Measurements from ENCODE around the gene CLDN2.
"Not testable (repeated sequence)": the region's sequence is repeated elsewhere in the genome, so short reads cannot be mapped to it uniquely, and the experiment has no call there.

CLDN2 gene

DNA sequence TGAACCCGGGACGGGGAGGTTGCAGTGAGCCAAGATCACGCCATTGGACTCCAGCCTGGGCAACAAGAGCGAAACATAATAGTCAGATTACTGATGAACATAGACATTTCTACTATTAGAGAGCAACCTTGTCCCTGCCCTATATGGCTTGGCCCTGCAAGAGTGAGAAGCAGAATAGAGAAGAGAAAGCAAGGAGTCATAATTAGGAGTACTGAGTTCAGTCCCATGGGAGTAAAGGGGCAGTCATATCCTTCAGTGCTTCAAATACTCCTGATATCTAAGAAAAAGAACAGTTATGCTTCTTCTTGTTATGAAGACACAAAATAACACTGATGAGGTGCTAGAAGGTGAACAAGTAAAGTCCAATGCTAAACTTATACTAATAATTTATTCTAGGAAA, 33.8 kb downstream of the CLDN2 start:
- peaks cover 9% of the 10 kb centered on the region for H3K36me3 Mint-ChIP-seq (ENCODE audit: low read depth)
- H3K9me3 Mint-ChIP-seq = peaks cover 11% of the 10 kb centered on the region
- TF ChIP-seq CTCF (IDR thresholded peaks at IDR 0.05) = no peak
- no peak overlapping the region for H3K4me3 Mint-ChIP-seq
- H3K27me3 Mint-ChIP-seq (ENCODE audit: low read depth, poor library complexity) = peaks cover 9% of the 10 kb centered on the region
- H3K27ac Mint-ChIP-seq = no peak overlapping the region
- DNase-seq = no peak
- H3K4me1 Mint-ChIP-seq = no peaks in the 10 kb centered on the region

- Mint-ChIP-seq H3K36me3 (ENCODE audit: low read depth) (peaks cover 8% of the 10 kb centered on the region), H3K9me3 (peaks cover 8% of the 10 kb centered on the region), H3K4me1 (no peaks in the 10 kb centered on the region), H3K27ac (no peak overlapping the region), H3K4me3 (no peak overlapping the region), H3K27me3 (ENCODE audit: low read depth, poor library complexity) (peaks cover 9% of the 10 kb centered on the region)
- no peak for TF ChIP-seq CTCF (IDR thresholded peaks at IDR 0.05)
- no peak for DNase-seq
Measured at GRCh38 chrX:106955004-106955772, 35.0 kb downstream of the CLDN2 start.

- Mint-ChIP-seq H3K27ac (no peak overlapping the region), H3K4me3 (no peak overlapping the region), H3K4me1 (no peaks in the 10 kb centered on the region), H3K27me3 (ENCODE audit: low read depth, poor library complexity) (peaks cover 9% of the 10 kb centered on the region), H3K36me3 (ENCODE audit: low read depth) (peaks cover 24% of the 10 kb centered on the region), H3K9me3 (peaks cover 13% of the 10 kb centered on the region)
- DNase-seq = no peak
- TF ChIP-seq CTCF (IDR thresholded peaks at IDR 0.05) = no peak
Measured at GRCh38 chrX:106957856-106958255, 37.7 kb downstream of the CLDN2 start.

DNA sequence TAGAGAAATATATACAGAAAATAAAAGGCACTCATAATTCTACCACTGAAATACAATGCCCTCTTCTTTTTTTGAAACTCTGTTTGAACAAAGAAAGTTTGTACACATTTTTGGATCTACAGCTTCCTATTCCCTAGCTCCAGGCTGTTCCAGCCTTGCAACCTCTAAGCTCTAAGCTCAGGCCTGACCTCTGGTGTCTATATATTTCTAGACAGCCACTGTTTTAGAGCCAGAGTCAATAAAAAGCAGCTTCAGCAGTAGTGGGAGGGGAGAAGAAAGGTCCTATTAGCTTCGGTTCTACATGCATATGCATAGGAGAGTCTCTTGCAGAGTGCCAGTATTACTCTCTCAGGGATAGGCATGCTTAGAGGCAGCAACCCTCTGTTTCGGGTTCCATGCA, 39.7 kb downstream of the CLDN2 start:
- no peaks in the 10 kb centered on the region for H3K4me1 Mint-ChIP-seq
- H3K4me3 Mint-ChIP-seq = no peak overlapping the region
- peaks cover 29% of the 10 kb centered on the region for H3K9me3 Mint-ChIP-seq
- H3K27me3 Mint-ChIP-seq (ENCODE audit: low read depth, poor library complexity) = peaks cover 9% of the 10 kb centered on the region
- peak; percentile 38 for TF ChIP-seq CTCF (IDR thresholded peaks at IDR 0.05)
- no peak overlapping the region for H3K27ac Mint-ChIP-seq
- H3K36me3 Mint-ChIP-seq (ENCODE audit: low read depth) = peaks cover 40% of the 10 kb centered on the region
- DNase-seq = no peak

DNA sequence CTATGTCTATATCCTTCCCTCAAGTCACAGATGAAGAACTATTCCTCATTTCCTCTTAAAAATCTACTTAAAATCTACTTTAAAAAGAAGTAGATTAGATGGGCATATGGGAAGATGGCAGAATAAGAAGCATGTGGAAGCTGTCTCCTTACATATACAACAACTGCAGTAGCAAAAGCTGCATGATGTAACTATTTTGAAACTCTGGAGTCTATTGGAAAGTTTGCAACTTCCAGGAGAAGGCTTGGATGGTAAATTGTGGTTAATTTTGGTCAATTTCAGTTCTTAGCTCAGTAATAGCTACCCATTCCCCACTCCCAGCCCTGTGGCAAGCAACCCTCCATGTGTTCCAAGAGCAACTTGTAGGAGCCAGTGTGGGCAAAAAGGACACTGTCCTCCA, 42.9 kb downstream of the CLDN2 start:
- DNase-seq = no peak
- H3K9me3 Mint-ChIP-seq = peaks cover 61% of the 10 kb centered on the region
- peaks cover 58% of the 10 kb centered on the region for H3K36me3 Mint-ChIP-seq (ENCODE audit: low read depth)
- H3K27ac Mint-ChIP-seq = no peak overlapping the region
- no peak overlapping the region for H3K4me3 Mint-ChIP-seq
- no peaks in the 10 kb centered on the region for H3K4me1 Mint-ChIP-seq
- no peaks in the 10 kb centered on the region for H3K27me3 Mint-ChIP-seq (ENCODE audit: low read depth, poor library complexity)
- TF ChIP-seq CTCF (IDR thresholded peaks at IDR 0.05) = no peak

- peaks cover 72% of the 10 kb centered on the region for H3K9me3 Mint-ChIP-seq
- H3K36me3 Mint-ChIP-seq (ENCODE audit: low read depth) = peaks cover 69% of the 10 kb centered on the region
- no peaks in the 10 kb centered on the region for H3K4me1 Mint-ChIP-seq
- no peaks in the 10 kb centered on the region for H3K27me3 Mint-ChIP-seq (ENCODE audit: low read depth, poor library complexity)
- H3K4me3 Mint-ChIP-seq = no peak overlapping the region
- TF ChIP-seq CTCF (IDR thresholded peaks at IDR 0.05) = no peak
- DNase-seq = no peak
- no peak overlapping the region for H3K27ac Mint-ChIP-seq
Measured at GRCh38 chrX:106964290-106964689, 44.1 kb downstream of the CLDN2 start.

DNA sequence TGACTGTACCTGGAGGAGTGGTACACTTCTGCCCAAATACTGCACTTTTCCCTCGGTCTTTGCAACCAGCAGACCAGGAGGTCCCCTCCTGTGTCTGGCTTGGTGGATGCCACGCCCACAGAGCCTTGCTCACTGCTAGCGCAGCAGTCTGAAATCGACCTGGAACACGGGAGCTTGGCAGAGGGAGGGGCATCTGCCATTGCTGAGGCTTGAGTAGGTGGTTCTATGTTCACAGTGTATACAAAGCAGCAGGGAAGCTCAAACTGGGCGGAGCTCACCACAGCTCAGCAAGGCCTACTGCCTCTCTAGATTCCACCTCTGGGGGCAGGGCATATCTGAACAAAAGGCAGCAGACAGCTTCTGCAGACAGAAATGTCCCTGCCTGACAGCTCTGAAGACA, 46.3 kb downstream of the CLDN2 start:
- not testable (repeated sequence) for H3K4me1 Mint-ChIP-seq; DNase-seq; H3K27ac Mint-ChIP-seq; H3K4me3 Mint-ChIP-seq; H3K27me3 Mint-ChIP-seq (ENCODE audit: low read depth, poor library complexity)
- Mint-ChIP-seq H3K9me3 (peaks cover 87% of the 10 kb centered on the region), H3K36me3 (ENCODE audit: low read depth) (peaks cover 79% of the 10 kb centered on the region)
